Measurements from ENCODE around the gene ZRANB3.

GRCh38 chr2:135175177-135175576 lies 355.8 kb downstream of the ZRANB3 start:
- no peak for TF ChIP-seq CTCF (IDR thresholded peaks at IDR 0.05; ENCODE audit: low read depth, low read length, missing input control)
- no peak for TF ChIP-seq RAD21 (IDR thresholded peaks at IDR 0.05)
- TF ChIP-seq SP1 (IDR thresholded peaks at IDR 0.05) = no peak
- TF ChIP-seq REST (IDR thresholded peaks at IDR 0.05) = no peak
- TF ChIP-seq TAF1 (conservative IDR thresholded peaks at IDR 0.05) = no peak

Measured in liver (tissue), 3 donors.